ENCODE results near the gene EDAR.

Gene EDAR

DNA sequence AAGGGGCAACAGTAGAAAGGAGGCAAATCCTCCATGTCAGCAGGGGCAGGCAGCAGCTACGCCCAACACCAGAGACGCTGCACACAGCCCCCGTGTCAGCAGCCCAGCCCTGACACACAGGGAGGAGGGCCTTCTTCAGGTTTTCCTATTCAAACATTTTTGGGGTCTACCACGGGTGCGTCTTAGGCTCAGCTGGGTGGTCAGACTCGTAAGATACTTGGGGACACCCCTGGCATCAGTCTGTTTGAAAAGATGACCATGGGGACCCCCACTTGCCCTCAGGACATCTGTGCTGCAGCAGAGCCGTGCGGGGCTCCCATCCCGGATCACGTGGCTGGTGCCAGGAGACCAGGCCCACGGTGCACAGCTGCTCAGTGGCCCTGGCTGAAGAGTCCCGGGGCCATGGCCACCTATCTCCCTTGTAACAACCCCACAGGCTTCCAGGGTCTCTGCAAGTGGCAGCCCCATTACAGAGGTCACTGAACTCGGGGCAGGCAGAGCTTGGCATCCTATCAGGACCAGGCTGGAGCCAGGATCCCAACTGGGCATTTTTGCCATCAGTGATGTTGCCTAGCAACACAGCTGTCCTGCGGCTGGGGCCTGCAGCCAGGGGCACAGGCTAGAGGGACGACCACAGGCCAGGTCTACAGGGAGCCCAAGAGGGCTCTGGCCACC lies 82.5 kb downstream of the EDAR start:
- DNase-seq: no peak

GRCh38 chr2:108905906-108906305 lies 83.1 kb downstream of the EDAR start:
- DNase-seq: no peak

- no peak for DNase-seq
These were observed 83.8 kb downstream of the EDAR start for GRCh38 chr2:108905176-108905575.

DNA sequence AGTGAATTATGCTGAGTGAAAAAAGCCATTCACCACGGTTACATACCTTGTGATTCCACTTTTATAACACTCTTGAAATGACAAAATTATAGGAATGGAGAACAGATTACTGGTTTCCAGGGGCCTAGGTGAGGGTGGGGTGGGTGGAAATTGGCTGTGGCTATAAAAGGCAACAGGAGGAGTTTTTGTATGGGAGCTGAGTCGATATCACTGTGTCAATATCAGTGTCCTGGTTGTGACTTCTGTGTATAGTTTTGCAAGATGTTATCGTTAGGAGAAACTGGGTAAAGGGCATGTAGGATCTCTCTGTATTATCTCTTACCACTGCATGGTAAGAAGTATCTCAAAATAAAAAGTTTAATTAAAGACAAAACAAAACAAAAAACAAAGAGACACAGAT lies 84.3 kb downstream of the EDAR start:
- no peak for DNase-seq

DNA sequence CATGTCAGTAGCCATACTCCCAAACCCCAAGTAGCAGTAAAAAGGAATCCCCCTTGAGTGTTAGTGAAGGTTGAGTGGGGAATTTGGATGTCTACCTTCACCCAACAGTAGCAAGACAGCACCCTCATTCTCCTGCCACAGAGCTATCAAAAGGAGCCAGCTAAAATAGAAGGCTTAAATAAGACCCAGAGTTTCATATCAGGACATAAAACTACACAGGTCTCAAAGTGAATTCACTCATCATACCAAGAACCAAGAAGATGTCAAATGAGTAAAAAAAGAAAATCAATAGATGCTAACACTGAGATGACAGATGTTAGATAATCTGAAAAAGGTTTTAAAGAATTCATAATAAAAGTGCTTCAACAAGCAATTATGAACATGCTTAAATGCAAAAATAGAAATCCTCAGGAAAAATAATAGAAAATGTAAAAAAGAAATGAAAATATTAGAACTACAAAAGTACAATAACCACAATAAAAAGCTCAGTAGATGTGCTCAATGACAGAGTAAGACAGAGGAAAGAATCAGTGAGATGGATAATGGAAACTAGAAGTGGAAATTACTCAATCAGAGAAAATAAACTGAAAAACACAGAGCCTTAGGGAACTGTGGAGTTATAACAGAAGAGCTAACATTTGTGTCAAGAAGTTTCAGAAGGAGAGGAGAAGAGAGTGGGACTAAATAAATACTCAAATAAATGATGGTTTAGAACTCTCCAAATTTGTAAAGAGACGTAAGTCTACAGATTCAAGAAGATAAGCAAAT lies 90.5 kb downstream of the EDAR start:
- DNase-seq: no peak

- DNase-seq: no peak
These were observed 92.3 kb downstream of the EDAR start for GRCh38 chr2:108896741-108897140.

GRCh38 chr2:108895188-108895587 lies 93.8 kb downstream of the EDAR start:
- DNase-seq: no peak

DNA sequence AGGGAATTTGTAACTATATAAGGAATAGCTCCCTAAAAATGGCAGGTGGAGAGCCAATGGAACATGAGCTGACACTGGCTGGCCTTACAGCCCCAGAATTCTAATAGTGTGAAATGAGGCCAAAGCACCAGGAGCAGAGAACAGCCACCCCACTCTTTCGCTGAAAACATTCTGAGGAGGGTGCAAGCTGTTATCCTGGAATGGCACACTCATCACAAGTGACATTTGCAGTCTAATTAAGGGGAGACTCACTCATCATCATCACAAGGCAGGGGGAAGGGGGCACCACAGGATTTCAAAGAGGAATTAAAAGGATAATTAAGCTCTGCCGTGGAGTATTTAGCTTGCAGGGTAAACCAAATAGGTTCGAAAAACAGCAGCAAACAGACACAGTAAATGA lies 94.3 kb downstream of the EDAR start:
- DNase-seq: no peak

DNA sequence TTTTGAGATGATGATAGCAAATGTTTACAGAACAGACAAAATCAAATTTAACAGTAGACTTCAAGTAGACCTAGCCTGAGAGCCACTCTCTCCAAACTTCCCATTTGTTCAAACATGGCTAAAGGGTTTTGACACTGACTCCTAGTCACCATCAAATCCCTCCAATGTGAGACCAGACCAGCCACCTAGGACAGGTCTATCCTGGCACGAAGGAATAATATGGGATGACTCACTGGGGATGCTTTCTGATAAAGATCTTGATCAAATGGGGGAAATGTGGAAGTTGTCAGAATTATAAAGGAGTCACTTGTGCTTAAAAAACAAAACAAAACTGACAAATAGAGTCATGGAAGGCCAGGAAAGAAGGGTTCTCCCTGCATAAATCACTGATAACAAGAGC lies 95.7 kb downstream of the EDAR start:
- no peak for DNase-seq

- DNase-seq: no peak
These were observed 99.1 kb downstream of the EDAR start for GRCh38 chr2:108889907-108890306.

GRCh38 chr2:108884619-108885018 lies 104.4 kb downstream of the EDAR start:
- no peak for DNase-seq

DNA sequence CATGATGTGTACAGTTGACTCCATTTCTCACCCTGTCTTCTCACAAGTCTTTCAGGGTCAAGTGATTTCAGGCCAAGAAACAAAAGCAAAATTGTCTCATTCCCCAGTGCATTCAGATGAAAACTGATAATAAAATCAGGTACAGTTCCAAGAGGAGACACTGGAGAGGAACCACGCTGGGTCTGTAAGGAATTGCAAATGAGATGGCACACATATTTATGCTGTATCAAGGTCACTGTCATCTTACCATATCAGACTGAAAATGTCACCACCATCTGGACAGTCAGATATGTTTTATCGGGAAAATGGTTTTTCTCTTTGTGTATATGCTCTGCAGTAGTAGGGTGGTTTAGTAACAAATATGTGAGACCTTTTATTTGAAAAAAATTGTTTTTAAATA lies 110.7 kb downstream of the EDAR start:
- DNase-seq: no peak

GRCh38 chr2:108877506-108877905 lies 111.5 kb downstream of the EDAR start:
- DNase-seq: no peak

DNA sequence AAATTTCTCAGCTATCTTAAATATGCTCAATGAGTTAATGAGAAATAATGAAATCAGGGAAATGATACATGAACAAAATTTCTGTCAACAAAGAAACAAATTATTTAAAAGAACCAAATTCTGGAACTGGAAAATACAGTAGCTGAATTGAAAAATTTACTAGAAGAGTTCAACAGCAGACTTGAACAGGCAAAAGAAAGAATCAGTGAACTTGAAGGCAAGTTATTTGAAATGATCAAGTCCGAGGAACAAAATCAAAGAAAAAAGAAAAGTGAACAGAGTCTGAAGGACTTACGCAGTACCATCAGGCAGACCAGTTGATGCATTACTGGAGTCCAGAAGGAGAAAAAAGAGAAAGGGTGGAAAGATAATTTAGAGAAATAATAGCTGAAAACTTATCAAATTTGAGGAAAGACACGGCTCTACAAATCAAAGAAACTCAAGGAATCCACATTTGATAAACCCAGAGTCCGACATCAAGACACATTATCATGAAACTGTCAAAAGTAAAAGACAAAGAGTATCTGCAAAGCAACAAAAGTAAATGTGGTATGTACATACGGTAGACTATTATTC lies 118.9 kb downstream of the EDAR start:
- DNase-seq: no peak

- no peak for DNase-seq
These were observed 119.5 kb downstream of the EDAR start for GRCh38 chr2:108869542-108869941.

GRCh38 chr2:108868911-108869310 lies 120.1 kb downstream of the EDAR start:
- no peak for DNase-seq

- DNase-seq: no peak
These were observed 123.0 kb downstream of the EDAR start for GRCh38 chr2:108866041-108866440.

DNA sequence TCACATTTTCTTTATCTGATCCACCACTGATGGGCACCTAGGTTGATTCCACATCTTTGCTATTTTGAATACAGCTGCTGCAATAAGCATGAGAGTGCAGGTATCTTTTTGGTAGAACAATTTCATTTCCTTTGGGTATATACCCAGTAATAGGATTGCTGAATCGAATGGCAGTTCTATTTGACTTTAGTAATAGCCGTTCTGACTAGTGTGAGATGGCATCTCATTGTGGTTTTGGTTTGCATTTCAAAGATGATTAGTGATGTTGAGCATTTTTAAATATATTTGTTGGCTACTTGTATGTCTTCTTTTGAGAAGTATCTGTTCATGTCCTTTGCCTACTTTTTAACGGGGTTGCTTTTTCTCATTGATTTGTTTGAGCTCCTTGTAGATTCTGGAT lies 130.1 kb downstream of the EDAR start:
- no peak for DNase-seq

DNA sequence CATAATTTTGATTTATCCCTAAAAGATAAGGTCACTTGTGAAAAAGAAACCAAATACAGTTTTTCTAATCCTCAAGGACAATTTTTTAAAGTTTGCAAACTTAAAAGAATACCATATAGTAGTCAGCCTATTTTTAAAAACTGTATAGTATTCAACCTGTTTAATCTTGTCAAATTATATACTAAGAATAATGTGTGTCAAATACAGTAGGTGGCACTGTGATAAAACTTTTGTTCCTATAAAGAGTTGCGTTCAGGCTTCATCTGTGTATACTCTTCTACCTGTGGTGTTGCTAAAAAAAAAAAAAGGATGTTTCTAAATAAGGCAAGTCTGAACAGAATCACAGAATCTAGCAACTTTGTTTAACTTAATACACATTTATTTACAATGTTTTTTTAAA lies 133.8 kb downstream of the EDAR start:
- DNase-seq: no peak

DNA sequence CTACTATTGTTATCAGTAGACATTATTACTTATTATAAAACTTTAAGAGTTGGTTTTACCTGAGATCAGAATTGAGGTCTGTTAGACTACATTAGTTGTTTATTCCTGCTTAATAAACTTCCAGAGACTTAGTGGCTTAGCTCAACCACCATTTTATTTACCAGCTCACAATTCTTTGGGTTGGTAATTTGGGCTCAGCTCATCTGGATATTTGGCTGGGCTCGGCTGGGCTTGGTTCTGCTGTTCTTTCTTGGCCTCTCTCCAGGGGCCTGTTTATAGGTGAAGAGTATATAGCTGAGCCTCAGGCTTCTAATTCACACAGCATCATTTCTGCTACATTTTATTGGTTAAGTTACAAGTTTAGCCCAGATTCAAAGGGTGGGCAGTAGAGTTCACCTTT lies 134.5 kb downstream of the EDAR start:
- no peak for DNase-seq

DNA sequence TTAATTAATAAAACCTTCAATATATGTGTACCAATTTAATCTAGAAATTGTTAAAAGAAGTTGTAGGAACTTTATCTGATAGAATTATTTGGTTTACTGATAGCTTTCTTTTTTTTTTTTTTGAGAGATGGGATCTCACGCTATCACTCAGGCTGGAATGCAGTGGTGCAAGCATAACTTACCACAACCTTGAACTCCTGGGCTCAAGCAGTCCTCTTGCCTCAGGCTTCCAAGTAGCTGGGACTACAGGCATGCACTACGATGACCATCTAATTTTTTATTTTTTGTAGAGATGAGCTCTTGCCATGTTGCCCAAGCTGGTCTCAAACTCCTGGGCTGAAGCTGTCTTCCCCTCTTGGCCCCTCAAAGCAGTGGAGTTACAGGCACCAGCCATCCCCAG lies 135.6 kb downstream of the EDAR start:
- no peak for DNase-seq

GRCh38 chr2:108852375-108852774 lies 136.6 kb downstream of the EDAR start:
- no peak for DNase-seq

DNA sequence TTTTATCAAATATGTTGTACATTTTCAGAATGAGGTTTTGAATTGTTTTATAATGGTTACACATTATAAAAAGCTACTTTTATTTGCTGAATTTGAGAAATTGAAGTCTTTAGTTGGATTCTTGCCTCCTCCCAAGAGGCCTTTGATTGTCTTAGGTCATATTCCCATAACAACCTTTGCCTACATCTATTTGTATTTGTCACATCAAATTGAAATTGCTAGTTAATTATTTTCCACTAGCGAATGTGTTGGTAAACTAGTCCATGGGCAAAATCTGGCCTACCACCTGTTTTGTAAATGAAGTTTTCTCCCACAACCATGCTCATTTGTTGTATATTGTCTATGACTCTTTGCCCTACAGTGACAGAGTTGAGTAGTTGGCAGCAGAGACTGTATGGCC lies 142.0 kb downstream of the EDAR start:
- no peak for DNase-seq

- DNase-seq: no peak
These were observed 143.1 kb downstream of the EDAR start for GRCh38 chr2:108845923-108846322.
